GM18505 (cell line): ENCODE data around the gene GNAI1.

Source experiments
- ATAC-seq: cut with Tn5 transposase; IDR thresholded peaks from one replicate; pipeline ENCODE4 v1.9.1; 2021; ENCODE audit not compliant: unreplicated experiment
- POLR2A ChIP-seq: IDR thresholded peaks from 4 replicates; pipeline ENCODE4 v1.6.1; 2011; ENCODE audit warnings: borderline replicate concordance; ENCODE audit not compliant: insufficient read depth, insufficient read length; ENCODE audit errors: extremely low read depth

The GNAI1 gene

DNA sequence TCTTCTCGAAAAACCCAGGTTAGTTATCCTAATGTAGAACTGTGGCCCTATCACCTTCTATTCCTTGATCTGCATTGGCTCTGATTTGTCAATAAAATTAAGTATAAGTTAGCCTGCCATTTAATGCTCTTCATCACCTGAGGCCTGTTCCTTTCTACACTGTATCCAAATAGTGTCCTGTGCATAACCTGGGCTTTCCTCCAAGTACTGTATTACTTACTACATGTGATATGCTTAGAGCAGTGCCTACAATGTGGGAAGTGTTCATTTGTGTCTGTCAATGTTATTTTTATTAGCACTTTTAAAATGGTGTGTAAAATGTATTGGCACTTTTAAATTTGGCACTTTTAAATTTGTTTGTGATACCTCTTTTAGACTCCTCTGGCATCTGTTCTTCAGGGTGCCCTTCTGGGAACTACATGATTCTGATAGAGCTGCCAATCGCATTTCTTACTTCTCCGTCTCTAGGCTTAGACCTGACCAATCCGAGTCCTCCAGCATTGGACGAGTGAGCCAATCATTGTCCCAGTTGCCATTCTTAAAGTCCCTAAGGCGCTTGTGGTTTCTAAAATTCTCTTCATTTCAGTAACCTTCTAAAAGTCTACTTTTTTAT, 85.5 kb downstream of the GNAI1 start:
- ATAC-seq = no peak
- TF ChIP-seq POLR2A = no peak

DNA sequence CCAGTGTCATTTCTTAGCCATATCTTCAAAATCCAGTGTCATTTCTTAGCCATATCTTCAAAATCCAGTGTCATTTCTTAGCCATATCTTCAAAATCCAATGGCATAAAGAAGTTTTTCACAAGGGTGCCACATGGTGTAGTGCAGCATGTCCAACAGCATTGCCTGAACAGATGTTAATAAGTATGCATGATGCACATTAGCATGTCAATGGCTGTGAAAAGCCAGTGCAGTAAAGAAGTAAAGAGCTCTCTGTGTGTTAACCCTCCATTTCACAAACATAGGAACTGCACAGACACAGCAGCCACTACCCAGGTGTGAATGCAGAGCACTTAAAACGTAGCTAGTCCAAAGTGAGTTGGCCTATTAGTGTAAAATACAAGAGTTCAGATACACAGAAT, 89.8 kb downstream of the GNAI1 start:
- TF ChIP-seq POLR2A = no peak
- no peak for ATAC-seq

DNA sequence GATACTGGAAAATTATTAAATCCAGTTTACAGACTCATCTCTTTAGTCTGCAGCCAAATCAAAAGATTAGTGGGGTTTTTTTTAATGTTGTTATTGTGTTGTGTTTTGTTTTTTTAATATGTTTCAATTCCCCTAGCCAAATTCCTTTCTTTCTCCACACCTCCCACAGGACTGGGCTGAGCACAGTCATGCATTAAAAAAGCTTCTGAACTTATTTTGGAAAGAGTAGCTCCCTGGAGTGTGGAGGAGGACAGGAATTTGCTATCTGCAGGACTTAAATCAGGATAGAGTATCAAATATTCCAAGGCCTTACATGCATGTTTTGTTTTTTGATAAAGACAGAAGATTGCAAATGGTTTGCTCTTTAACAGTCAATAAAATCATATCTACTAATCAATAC, 90.7 kb downstream of the GNAI1 start:
- ATAC-seq = no peak

GRCh38 chr7:80226629-80227028, 92.0 kb downstream of the GNAI1 start:
- ATAC-seq = no peak
- no peak for TF ChIP-seq POLR2A

More for the DNA sequence above, 90.7 kb downstream of the GNAI1 start:
- TF ChIP-seq POLR2A = no peak

- TF ChIP-seq POLR2A = no peak
- ATAC-seq = no peak
Observed at GRCh38 chr7:80230327-80230726, 95.7 kb downstream of the GNAI1 start.

DNA sequence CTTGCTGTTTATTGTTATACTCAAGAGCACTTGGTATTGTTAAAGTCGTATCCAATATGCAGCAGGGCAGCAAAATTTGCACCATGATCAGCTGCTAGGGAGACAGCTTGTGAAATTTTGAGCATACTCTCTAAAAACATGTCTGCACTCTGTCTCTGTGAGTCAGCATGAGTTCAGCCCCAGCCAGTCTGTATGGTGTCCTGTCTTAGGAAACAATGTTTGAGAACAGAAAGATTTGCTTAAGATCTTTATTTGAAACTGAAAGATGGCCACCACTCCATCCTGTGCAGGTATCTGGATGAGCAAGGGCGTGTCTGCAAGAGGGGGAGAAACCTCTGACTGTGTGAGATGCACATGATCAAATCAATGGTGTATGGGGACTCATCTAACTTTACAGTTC, 97.1 kb downstream of the GNAI1 start:
- ATAC-seq = no peak
- no peak for TF ChIP-seq POLR2A

DNA sequence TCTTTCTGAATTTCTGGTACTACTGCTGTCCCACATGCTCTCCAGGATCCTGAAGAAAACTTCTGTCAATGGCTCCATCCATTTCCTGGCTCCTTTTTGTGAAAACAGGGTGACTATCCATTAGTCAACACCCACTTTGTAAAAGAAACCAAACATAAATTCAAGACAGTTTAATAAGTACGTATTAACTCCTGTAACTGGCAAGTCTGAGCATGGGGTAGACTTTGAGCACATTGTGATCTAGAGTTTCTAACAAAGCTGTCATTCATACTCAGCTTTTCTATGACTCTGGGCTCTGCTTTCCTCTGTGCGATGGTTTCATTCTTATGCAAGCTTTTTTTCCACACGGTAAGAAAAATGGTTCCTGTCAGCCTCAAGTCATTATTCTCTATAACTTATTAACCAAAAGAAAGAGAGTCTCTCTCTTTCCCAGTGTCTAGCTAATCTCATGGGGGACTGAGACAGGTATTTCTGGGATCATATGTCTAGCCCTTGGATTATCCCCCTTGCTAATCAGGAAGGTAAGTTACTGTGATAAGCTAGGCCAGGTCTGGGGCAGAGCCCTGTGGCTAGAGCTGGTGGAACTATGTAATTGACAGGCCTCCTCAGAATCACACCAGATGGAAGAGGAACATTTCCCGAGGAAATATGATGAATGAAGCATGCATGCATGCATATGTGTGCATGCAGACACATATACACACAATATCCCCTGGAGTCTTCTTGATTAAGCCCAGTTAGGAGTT, 98.5 kb downstream of the GNAI1 start:
- ATAC-seq = no peak
- TF ChIP-seq POLR2A = no peak

GRCh38 chr7:80235334-80235733, 100.7 kb downstream of the GNAI1 start:
- no peak for TF ChIP-seq POLR2A
- no peak for ATAC-seq

DNA sequence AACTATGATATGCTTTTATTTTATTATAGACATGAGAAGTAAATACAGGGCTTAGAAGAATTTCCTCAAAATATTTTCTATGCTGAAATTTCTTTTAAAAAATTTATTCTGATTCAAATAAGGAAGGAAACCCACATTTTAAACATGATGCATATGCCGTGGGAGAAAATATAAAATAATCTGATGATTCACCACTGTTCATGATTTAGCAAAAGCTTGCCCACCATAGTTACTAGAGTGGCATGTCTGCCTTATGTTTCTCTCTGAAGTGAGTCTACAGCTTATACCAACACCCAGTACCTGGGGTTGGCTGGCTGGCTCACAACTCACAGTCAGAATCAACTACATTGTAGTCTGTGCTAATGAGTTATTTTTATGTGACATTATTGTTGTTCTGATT, 102.0 kb downstream of the GNAI1 start:
- TF ChIP-seq POLR2A = no peak

DNA sequence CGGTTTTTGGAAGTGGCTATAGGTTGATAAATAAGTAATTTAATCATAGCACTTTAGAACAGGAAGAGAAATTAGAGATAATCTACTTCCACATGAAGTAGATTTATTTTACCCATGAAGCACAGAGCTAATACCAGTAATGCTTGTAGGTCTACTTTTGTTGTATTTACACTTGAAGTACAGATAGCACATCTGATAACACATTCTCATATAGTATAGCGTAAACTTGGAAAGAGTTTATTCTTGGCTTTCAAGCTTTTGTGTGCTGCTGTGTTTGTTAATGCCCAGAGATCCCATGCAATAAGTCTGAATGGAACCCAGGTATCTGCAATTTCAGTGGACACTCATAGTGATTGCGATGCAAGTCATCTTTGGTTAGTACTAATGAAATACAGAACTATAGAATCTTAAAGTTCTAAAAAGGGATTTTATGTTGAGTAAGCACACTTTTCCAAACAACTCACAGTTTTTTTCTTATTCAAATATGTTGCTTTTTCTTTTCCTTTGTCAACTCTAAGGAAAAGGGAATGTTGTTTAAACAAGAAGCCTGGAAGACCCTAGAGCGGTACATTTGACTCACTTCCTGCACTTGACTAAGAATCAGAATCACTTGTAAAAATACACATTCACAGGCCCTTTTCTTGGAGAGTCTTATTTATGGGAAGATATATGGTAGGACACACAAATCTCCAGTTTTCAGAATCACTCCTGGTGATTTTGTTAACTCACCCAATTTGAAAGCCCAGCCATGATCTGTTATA, 105.8 kb downstream of the GNAI1 start:
- no peak for TF ChIP-seq POLR2A
- ATAC-seq = no peak

More for the DNA sequence above, 102.0 kb downstream of the GNAI1 start:
- ATAC-seq = no peak

GRCh38 chr7:80241671-80242070, 107.0 kb downstream of the GNAI1 start:
- TF ChIP-seq POLR2A = no peak
- no peak for ATAC-seq

GRCh38 chr7:80243425-80243824, 108.8 kb downstream of the GNAI1 start:
- no peak for TF ChIP-seq POLR2A
- ATAC-seq = no peak

DNA sequence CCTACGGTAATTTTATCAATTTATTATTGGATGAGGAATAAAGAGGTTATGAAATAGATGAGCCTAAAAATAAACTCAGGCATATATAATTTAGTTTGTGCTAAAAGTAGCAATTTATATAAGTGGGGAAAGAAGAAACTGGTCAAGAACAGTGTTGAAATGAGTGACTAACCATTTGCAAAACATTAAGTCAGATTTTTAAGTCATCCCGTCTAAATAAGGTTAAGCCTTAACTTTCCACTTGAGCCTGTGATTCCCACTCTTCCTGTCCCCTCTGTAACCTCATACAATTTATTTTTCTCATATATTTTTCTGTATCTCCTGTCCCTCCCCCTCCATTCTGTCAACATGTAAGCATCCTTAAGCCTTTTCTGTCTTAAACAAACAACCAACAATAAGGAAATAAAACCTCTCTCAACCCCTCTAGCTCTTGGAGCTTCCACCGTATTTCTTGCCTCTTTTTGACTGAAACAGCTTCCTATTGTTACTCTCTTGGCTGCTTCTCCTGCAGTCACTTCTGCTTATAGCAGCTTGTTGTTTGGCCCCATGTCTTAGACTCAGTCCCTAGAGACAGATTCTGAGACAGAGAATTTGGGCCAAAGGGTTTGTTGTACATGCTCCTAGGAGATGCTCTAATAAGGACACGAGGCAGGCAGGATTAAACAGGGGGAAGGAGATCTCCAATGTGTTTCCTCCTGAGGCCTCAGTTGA, 109.7 kb downstream of the GNAI1 start:
- no peak for ATAC-seq
- no peak for TF ChIP-seq POLR2A
